HK-2 (cell line): ENCODE data around the gene AGXT.

Source experiments
- DNase-seq: peaks from one replicate; pipeline ENCODE4 v3.0.0-alpha.2; 2018; ENCODE audit not compliant: unreplicated experiment

Gene AGXT

DNA sequence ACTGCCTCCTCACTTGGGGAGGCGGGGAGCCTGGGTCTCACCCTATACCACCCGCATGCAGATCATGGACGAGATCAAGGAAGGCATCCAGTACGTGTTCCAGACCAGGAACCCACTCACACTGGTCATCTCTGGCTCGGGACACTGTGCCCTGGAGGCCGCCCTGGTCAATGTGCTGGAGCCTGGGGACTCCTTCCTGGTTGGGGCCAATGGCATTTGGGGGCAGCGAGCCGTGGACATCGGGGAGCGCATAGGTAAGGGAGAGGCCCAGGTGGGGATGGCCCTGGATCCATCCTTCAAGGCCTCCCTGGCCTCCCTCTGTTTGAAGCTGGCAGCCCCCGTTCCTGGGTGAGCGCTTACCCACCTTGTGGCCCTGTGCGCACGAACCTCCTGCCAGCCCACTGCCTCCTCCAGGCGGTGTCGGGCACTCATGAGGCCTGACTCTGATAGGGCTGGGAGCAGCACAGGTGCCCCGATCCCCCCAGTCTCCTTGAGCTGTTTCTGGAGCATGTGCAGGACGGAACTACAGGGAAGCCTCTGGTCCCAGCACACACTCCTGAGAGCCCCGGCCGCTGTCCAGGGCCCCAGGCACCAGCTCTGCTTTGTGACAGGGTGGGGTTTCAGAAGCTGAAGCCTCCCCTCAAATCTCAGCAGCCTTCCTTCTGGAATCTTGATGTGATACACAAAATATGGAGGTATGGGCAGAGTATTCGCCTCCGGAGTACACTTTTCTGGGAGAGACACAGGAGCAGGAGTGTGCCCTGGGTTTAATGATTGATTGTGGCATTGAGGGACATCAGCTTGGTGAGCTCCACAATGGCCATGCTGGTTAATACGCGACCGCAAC, 708 bp downstream of the AGXT start:
- DNase-seq = no peak

GRCh38 chr2:240869956-240870875, 1.6 kb downstream of the AGXT start:
- DNase-seq = no peak

GRCh38 chr2:240871071-240871958, 2.7 kb downstream of the AGXT start:
- DNase-seq = no peak

GRCh38 chr2:240872317-240873097, 3.9 kb downstream of the AGXT start:
- no peak for DNase-seq

GRCh38 chr2:240873098-240873788, 4.6 kb downstream of the AGXT start:
- no peak for DNase-seq

DNA sequence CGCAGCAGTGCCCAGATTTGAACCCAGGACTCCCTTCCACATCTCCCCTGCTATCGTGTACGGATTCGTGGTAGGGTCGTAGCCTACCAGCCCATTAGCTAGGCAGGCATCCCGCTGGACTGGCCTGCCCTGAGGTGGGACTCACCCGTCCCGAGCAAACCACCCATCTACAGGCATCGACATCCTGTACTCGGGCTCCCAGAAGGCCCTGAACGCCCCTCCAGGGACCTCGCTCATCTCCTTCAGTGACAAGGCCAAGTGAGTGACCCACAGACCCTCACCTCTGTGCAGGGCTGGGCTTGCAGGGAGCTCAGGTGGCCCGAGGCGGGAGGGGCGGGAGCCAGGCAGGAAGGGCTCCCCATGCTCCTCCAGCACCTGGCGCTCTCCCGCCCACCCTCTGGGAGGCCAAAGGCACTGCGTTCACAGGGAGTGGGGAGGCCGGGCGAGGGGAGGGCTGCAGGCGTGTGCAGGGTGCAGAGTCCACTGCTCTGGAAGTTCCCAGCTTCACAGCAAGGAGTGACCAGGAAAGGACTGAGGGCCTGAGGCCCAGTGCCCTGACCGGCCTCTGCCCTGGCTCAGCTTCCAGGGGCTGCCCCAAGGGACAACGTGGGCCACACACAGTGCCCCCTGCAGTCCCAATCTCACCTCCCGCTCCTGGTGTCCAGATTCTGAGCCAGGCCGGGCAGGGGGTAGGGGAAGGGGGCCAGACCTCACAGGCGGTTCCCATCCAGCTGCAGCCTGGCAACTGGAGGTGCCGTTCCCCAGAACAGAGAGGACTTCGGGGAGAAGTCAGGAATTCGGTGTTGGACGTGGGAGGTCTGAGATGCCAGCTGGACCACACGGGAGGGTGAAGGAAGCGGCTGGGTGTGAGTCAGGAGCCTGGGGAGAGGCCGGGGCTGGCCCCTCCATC, 5.4 kb downstream of the AGXT start:
- DNase-seq = no peak

GRCh38 chr2:240874715-240875227, 6.1 kb downstream of the AGXT start:
- no peak for DNase-seq

GRCh38 chr2:240875228-240876034, 6.8 kb downstream of the AGXT start:
- DNase-seq = no peak

GRCh38 chr2:240876035-240876474, 7.4 kb downstream of the AGXT start:
- no peak for DNase-seq

GRCh38 chr2:240876475-240877251, 8.0 kb downstream of the AGXT start:
- no peak for DNase-seq

- DNase-seq = no peak
These were observed 9.1 kb downstream of the AGXT start for GRCh38 chr2:240877460-240878340.

DNA sequence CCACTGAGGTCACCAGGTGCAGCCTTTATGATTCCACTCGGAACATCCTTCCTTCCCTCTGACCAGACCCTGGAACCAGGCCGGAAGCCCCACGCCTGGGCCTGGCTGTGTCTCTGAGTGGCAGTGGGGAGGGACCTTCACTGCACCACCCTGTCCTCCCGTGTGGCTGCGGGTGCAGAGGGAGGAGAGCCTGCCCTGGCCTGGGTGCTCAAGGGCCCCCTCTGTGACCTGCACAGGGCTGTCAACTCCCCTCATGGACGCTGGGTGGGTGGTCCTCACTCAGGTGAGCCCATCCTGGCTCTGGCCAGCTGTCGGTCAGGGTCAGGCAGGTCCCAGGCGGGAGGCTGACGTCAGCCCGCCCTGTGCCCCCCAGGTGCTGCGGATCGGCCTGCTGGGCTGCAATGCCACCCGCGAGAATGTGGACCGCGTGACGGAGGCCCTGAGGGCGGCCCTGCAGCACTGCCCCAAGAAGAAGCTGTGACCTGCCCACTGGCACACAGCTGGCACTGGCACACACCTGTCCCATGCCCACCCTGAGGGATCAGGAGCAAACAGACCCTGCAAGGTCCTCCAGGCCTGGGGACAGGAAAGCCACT, 9.8 kb downstream of the AGXT start:
- DNase-seq = no peak

GRCh38 chr2:240879105-240879504, 10.5 kb downstream of the AGXT start:
- no peak for DNase-seq

- no peak for DNase-seq
These were observed 13.3 kb downstream of the AGXT start for GRCh38 chr2:240881913-240882312.

DNA sequence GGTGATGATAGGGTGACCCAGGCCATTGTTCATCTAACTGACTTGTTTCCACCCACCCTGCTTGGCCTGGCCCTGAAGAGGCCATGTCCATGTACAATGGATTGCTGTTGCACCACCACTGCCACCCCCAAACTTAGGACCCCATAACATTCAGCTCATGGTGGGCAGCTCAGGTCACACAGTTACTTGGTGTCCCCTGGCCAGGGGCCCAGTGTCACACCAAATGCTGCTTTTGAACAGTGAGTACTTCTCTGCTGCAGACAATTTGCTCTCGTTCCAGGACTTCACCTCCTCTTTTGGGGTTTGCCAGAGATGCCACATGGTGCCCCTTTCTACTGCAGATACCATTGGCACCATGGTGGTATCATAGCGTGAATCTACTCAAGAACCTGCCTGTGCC, 15.6 kb downstream of the AGXT start:
- no peak for DNase-seq

- no peak for DNase-seq
These were observed 16.1 kb downstream of the AGXT start for GRCh38 chr2:240884745-240885144.
